ENCODE results near the gene SLC35F1. TPM values are rescaled to one million over a fixed set of nuclear protein-coding genes. Genes with fewer than 3 reads are reported as not detected.

The SLC35F1 gene
- total RNA-seq, 1 donor from 2014 or later = 24.3 TPM

- no peak for DNase-seq (ENCODE audit: low spot score)
- Histone ChIP-seq H4K20me1 (ENCODE audit: low read depth) (no peaks in the 10 kb centered on the region), H3K27ac (no peak overlapping the region)
Observed at GRCh38 chr6:118122801-118123200, 215.7 kb downstream of the SLC35F1 start.

GRCh38 chr6:118123503-118124037, 216.5 kb downstream of the SLC35F1 start:
- Histone ChIP-seq H3K9me3 (ENCODE audit: low read depth) (no peaks in the 10 kb centered on the region), H3K36me3 (no peaks in the 10 kb centered on the region), H3K79me2 (ENCODE audit: low read depth) (no peaks in the 10 kb centered on the region), H2AFZ (replicated peaks) (no peak overlapping the region), H3K27ac (no peak overlapping the region), H3F3A (ENCODE audit: low read depth) (no peaks in the 10 kb centered on the region), H4K20me1 (ENCODE audit: low read depth) (no peaks in the 10 kb centered on the region), H3K27me3 (no peaks in the 10 kb centered on the region), H3K9ac (no peak overlapping the region), H3K4me3 (no peak overlapping the region), H3K4me2 (no peak overlapping the region), H3K4me1 (peaks cover 15% of the 10 kb centered on the region)
- H3K4me3 Mint-ChIP-seq = no peak overlapping the region
- H3K36me3 Mint-ChIP-seq = peaks cover 4% of the 10 kb centered on the region
- TF ChIP-seq EZH2 (IDR thresholded peaks at IDR 0.05) (no peak), CTCF (IDR thresholded peaks at IDR 0.05) (no peak), EZH2phosphoT487 (IDR thresholded peaks at IDR 0.05) (no peak)
- H3K4me1 Mint-ChIP-seq = peaks cover 7% of the 10 kb centered on the region
- H3K27ac Mint-ChIP-seq = no peak overlapping the region
- H3K9me3 Mint-ChIP-seq = peaks cover 5% of the 10 kb centered on the region
- DNase-seq (ENCODE audit: low spot score) = no peak
- H3K27me3 Mint-ChIP-seq (ENCODE audit: insufficient read depth, low read depth) = no peaks in the 10 kb centered on the region

More at GRCh38 chr6:118122801-118123200, 215.7 kb downstream of the SLC35F1 start:
- Mint-ChIP-seq H3K4me3 (no peak overlapping the region), H3K27me3 (ENCODE audit: insufficient read depth, low read depth) (no peaks in the 10 kb centered on the region), H3K4me1 (peaks cover 10% of the 10 kb centered on the region), H3K27ac (no peak overlapping the region), H3K36me3 (peaks cover 4% of the 10 kb centered on the region), H3K9me3 (peaks cover 5% of the 10 kb centered on the region)
- no peak for TF ChIP-seq CTCF (IDR thresholded peaks at IDR 0.05)
- TF ChIP-seq EZH2 (IDR thresholded peaks at IDR 0.05) = no peak
- TF ChIP-seq EZH2phosphoT487 (IDR thresholded peaks at IDR 0.05) = no peak
- Histone ChIP-seq H2AFZ (replicated peaks) (no peak overlapping the region), H3K4me2 (no peak overlapping the region), H3K9me3 (ENCODE audit: low read depth) (no peaks in the 10 kb centered on the region), H3K79me2 (ENCODE audit: low read depth) (no peaks in the 10 kb centered on the region), H3K27me3 (no peaks in the 10 kb centered on the region), H3F3A (ENCODE audit: low read depth) (no peaks in the 10 kb centered on the region), H3K4me1 (peaks cover 15% of the 10 kb centered on the region), H3K9ac (no peak overlapping the region), H3K36me3 (no peaks in the 10 kb centered on the region), H3K4me3 (no peak overlapping the region)

GRCh38 chr6:118124851-118125250, 217.8 kb downstream of the SLC35F1 start:
- H3K4me1 ChIP-seq = peaks cover 15% of the 10 kb centered on the region
- H3F3A ChIP-seq (ENCODE audit: low read depth) = no peaks in the 10 kb centered on the region
- no peaks in the 10 kb centered on the region for H3K79me2 ChIP-seq (ENCODE audit: low read depth)
- Mint-ChIP-seq H3K36me3 (peaks cover 4% of the 10 kb centered on the region), H3K27me3 (ENCODE audit: insufficient read depth, low read depth) (no peaks in the 10 kb centered on the region), H3K4me1 (peaks cover 7% of the 10 kb centered on the region), H3K9me3 (peaks cover 5% of the 10 kb centered on the region), H3K4me3 (no peak overlapping the region), H3K27ac (no peak overlapping the region)
- DNase-seq (ENCODE audit: low spot score) = no peak
- H3K36me3 ChIP-seq = no peaks in the 10 kb centered on the region
- H4K20me1 ChIP-seq (ENCODE audit: low read depth) = no peaks in the 10 kb centered on the region
- no peaks in the 10 kb centered on the region for H3K27me3 ChIP-seq
- no peak overlapping the region for H3K9ac ChIP-seq
- H3K4me3 ChIP-seq = no peak overlapping the region
- no peak overlapping the region for H3K4me2 ChIP-seq
- no peaks in the 10 kb centered on the region for H3K9me3 ChIP-seq (ENCODE audit: low read depth)
- no peak for TF ChIP-seq EZH2phosphoT487 (IDR thresholded peaks at IDR 0.05)
- no peak for TF ChIP-seq CTCF (IDR thresholded peaks at IDR 0.05)
- TF ChIP-seq EZH2 (IDR thresholded peaks at IDR 0.05) = no peak
- no peak overlapping the region for H3K27ac ChIP-seq
- H2AFZ ChIP-seq (replicated peaks) = no peak overlapping the region
